Activated CD8-positive, alpha-beta memory T cell treated with anti-CD3 and anti-CD28 coated beads for 4 hours (primary cell): Measurements from ENCODE around the gene DCTPP1.

Experiments used
- DNase-seq, 2 donors: peaks; one replicate each; pipeline ENCODE4 v3.0.0-alpha.2; 2020; ENCODE audit warnings: low read depth in 2 of 2

The DCTPP1 gene

GRCh38 chr16:30447512-30448226, 17.8 kb upstream of the DCTPP1 start:
- DNase-seq, result no peak

- DNase-seq, result no peak
Observed at GRCh38 chr16:30446203-30446595, 16.4 kb upstream of the DCTPP1 start.

DNA sequence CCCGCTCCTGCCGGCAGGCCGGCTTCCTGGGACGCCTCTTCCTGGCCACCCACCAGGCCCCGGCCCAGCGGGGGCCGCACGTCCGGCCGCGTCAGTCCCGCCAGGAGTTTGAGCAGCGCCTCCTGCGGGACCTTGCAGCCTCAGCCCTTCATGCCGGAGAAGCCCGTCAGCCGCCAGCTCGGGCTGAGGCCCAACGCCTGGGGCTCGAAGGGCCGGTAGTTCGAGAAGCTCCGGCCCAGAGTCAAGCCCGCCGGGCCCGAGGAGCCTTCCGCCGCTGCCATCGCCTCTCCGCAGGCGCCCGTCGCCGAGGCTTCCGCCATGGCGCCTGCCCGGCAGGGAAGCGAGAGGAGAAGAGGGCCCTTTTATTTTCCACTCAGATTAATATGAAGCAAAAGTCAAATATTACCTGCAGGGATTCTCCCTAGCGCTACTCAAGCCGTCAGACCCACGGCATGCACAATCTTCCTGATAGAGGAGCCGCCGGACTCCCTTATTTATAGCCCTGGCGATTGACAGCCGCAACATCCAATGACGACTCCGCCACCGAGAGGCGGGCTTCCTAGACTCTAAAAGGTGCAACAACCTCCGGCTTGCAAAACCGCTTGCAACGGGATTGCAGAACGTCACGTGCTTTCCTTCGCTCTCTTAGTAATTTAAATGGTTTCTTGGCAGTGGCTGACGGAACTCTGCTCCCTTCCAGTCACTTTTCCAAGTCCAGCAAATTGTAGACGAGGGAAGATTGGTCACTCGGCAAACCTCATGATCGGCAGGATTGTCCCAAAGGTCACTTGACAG, 15.8 kb upstream of the DCTPP1 start, which contains the start of gene SEPHS2:
TSS of gene SEPHS2 (minus strand) at position 467 of the 795 bp plus-strand sequence. CDS start at position 320, 147 bp downstream.
- DNase-seq, result peak; percentile 88 to 92

DNA sequence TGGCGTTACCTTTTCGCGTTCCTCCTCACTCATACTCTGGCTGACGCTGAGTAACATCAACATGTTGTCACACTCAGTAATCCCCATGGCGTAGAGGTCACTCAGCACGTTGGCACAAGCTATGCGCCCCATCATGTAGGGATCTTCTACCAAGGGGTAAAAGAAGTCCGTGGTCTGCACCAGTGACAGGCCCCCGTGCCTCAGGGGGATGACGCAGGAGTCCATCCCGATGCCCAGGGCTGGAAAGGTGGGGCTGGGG, 15.2 kb upstream of the DCTPP1 start:
- DNase-seq, result no peak

GRCh38 chr16:30444231-30445148, 14.7 kb upstream of the DCTPP1 start:
- no peak for DNase-seq

- DNase-seq, result no peak
Observed at GRCh38 chr16:30443631-30444030, 13.8 kb upstream of the DCTPP1 start.

DNA sequence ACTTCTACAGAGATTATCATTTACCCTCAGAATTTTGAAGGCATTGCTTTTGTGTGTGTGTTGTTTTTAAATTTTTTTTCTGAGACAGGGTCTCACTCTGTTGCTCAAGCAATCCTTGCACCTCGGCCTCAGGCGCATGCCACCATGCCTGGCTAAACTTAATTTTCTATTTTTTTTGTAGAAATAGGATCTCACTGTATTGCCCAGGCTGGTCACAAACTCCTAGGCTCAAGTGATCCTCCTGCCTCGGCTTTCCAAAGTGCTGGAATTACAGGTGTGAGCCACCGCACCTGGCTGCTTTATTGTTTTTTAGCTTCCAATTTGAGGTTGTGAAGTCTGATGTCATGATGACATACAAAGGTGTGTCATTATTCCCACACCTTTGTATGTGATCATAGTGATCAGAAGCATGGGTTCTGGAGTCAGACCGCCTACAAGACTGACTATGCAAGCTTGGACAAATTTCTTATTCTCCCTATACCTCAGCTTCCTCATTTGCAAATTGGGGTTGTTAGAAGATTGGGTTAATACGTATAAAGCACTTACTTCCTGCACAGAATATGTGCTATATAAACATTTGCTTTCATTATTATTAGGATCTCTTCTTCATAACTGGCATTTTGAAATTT, 10.0 kb upstream of the DCTPP1 start:
- no peak for DNase-seq

GRCh38 chr16:30438835-30439234, 9.0 kb upstream of the DCTPP1 start:
- no peak for DNase-seq

DNA sequence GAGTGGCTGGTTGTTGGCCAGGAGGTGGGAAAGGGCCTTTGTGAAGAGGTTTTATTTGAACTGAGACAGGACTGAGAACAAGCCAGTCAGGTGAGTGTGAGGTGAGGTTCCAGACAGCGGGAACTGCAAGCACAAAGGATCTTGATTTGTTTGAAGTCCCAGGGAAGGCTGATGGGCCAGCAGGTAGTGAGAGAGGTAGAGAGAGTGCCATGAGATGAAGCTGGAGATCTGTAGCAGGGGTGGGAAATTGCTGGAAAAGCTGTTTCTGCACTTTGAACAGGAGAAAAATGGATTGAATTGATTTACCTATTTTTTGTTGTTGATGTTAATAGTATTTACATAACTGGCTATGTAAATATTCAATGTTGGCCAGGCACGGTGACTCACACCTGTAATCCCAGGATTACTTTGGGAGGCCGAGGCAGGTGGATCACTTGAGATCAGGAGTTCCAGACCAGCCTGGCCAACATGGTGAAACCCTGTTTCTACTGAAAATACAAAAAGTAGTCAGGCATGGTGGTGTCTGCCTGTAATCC, 7.7 kb upstream of the DCTPP1 start:
- no peak for DNase-seq

DNA sequence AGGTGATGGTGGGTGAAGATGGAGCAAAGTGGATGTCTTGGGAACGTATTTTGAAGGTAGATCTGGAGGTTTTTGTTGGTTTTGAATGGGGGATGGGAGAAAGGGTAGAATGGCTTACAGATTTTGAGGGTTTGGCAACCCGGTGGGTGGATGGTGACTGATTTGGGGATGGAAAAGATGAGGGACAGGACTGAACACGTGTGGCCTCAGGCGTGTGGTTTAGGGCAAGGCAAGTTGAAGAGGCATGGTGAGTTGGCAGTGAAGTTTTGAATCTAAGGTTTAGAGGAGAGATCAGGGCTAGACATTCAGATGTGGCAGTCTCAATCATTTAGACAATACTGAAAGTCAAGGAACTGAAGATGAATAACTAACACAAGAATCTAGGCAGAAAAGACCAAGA, 5.0 kb upstream of the DCTPP1 start:
- no peak for DNase-seq

DNA sequence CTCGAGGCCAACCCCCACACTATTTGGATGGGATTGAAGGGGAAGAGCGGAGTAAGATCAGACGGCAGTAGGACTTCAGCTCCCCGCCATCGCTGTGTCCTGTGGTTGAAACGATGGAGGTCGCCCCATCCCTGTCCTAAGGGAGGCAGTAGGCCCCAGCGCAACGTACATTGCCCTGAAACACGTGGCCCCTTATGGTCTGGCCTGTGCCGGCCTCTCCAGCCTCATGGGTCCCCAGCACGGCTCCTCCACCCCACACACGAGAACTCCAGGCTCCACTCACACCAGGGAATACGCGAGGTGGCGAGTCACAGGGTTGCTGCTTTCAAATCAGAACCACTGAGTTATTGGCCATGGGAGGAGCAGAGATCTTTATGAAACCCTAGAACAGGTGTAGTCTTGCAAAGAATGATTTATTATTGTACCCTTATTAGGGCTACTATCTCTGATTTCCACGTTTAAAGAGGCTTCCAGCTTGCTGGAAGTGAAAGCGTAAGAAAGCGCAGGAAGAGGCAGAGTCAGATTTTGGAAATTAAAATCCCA, 669 bp upstream of the DCTPP1 start:
- DNase-seq, result no peak

DNA sequence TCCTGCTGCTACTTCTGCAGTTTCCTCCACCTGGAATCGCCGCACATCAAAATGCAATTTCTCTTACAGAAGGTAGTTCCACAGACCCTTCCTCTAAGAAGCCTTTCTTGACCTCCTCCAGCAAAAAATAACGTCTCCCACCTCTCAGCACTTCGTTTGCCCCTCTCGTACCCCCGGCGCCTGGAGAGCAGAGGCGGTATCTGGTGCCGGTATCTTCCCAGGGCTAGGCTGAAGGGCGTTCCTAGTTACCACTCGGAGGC, 482 bp downstream of the DCTPP1 start:
- DNase-seq, result no peak

DNA sequence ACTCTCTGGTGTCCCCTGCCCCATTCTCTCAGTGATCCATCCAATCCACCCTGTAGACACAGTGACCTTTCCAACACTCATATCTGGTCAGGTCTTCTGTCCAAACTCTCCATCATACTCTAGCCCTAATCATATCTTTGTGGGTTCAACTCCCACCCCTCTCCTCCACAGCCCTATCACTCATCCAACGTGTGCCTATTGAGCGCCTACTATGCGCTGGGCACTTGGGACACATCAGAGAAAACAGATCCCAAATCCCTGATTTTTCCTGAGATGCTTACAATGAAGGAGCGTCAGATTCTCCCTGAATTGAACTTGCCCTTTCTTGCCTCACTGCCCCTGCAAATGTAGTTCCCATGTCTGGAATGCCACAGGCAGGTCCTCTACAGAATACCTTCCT, 1.8 kb downstream of the DCTPP1 start:
- no peak for DNase-seq

DNA sequence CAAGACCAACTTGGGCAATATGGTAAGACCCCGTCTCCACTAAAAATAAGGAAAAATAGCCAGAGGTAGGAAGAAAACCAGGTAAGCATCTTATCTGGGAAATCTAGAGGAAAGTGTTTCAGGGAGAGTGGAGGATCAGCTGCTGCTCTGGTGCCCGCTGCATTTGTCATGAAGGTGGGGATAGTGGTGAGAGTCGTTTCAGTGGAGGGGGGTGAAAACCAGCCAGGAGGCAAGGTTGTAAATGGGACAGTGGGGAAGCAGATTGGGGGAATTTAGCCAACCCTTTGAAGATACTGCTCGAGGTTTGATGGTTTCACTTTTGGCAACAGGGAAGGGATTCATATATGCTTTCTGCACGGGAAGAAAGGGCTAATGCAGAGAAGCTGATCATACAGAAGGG, 8.8 kb downstream of the DCTPP1 start:
- no peak for DNase-seq

- DNase-seq, result no peak
Observed at GRCh38 chr16:30418350-30419181, 11.3 kb downstream of the DCTPP1 start.

- peak; percentile 72 to 77 for DNase-seq
Observed at GRCh38 chr16:30417529-30418349, 12.1 kb downstream of the DCTPP1 start.

- no peak for DNase-seq
Observed at GRCh38 chr16:30416624-30417528, 13.0 kb downstream of the DCTPP1 start.

DNA sequence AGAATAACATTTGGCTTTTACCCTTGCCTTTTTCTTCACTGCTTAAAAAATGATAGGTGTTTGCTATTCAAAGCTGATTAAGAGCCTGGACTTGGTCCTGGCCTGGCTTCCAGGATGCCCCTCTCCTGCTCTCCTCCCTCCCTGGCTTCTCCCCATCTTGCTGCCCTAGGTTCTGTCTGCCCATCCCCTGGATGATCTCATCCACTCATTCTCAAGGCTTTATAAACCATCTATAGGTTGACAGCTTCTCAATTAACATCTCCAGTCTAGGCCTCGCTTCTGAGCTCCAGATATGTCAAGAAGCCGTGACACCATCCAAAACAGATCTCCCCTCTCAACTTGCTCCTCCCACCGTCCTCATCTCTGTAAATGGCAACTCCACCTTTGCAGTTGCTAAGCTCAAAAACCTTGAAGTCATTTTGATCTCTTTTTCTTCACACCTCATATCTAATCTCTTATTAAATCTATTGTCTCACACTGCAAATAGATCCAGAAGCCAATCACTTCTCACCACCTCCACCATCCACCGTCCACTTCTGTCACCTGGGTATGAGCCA, 13.7 kb downstream of the DCTPP1 start:
- DNase-seq, result no peak

DNA sequence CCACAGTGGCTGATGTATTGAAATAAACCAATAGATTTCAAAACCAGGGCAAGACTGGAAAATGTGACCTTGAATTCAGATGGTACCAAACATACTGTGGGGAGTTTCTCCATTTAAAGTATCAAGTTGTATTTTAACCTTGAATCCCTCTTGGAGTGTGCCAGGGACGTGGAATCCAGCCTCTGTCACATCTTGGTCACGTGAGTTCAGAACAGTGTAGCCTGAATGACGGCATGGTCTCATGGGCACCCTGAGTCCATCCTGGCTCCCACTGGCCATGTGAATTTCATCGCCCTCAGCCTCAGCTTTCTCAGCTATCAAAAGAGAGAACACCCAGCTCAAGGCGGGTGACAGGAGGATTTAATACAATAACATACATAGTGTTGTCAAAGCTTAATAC, 15.7 kb downstream of the DCTPP1 start:
- no peak for DNase-seq
